ENCODE results near the gene FRYL.

DNA sequence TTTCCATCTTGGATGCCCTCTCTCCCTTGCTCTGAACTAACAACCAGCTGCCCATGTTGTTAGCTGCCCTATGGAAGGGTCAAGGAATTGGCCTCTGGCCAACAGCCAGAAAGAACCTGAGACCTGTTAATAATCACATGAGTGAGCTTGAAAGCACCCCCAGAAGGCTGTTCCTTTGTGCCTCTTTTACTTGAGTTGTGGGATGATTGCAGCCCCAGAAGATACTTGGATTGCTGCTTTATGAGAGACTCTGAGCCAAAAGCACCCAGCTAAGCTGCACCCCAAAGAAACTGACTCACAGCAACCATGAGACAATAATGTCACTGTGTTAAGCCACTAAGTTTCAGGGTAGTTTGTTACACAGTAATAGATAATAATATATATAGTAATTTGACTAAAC lies 73.3 kb downstream of the FRYL start:
- TF ChIP-seq POLR2A (IDR thresholded peaks at IDR 0.05) = no peak
- TF ChIP-seq, protein P1, sequence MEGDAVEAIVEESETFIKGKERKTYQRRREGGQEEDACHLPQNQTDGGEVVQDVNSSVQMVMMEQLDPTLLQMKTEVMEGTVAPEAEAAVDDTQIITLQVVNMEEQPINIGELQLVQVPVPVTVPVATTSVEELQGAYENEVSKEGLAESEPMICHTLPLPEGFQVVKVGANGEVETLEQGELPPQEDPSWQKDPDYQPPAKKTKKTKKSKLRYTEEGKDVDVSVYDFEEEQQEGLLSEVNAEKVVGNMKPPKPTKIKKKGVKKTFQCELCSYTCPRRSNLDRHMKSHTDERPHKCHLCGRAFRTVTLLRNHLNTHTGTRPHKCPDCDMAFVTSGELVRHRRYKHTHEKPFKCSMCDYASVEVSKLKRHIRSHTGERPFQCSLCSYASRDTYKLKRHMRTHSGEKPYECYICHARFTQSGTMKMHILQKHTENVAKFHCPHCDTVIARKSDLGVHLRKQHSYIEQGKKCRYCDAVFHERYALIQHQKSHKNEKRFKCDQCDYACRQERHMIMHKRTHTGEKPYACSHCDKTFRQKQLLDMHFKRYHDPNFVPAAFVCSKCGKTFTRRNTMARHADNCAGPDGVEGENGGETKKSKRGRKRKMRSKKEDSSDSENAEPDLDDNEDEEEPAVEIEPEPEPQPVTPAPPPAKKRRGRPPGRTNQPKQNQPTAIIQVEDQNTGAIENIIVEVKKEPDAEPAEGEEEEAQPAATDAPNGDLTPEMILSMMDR (IDR thresholded peaks at IDR 0.05) = no peak

Measured in right lobe of liver (tissue), 4 donors.